Smooth muscle cell (in vitro differentiated cells): Measurements from ENCODE around the gene POLR1B. TPM values are rescaled to one million over a fixed set of nuclear protein-coding genes. Genes with fewer than 3 reads are reported as not detected.
"Not testable (repeated sequence)": the region's sequence is repeated elsewhere in the genome, so short reads cannot be mapped to it uniquely, and the experiment has no call there.

Source experiments
- DNase-seq: peaks from one replicate; lab custom pipeline; 2025; ENCODE audit not compliant: unreplicated experiment; lab: John Stamatoyannopoulos, UW
- H2AFZ ChIP-seq: fragments of 200-600 bp; sonication (generic); 2 replicates; pipeline ENCODE4 v1.6.0; 2016; ENCODE audit warnings: antibody characterized with exemption, low read depth, mild to moderate bottlenecking
- H3F3A ChIP-seq: fragments of 200-600 bp; sonication (generic); 2 replicates; pipeline ENCODE4 v1.6.0; 2017; ENCODE audit warnings: antibody characterized with exemption, low read depth
- H3K27ac ChIP-seq: fragments of 200-600 bp; sonication (generic); 2 replicates; pipeline ENCODE4 v1.5.1; 2016; ENCODE audit warnings: low read depth, mild to moderate bottlenecking
- H3K27me3 ChIP-seq: fragments of 200-600 bp; sonication (generic); 2 replicates; pipeline ENCODE4 v1.6.1; 2016; ENCODE audit warnings: low read depth, mild to moderate bottlenecking
- H3K36me3 ChIP-seq: fragments of 200-600 bp; sonication (generic); 2 replicates; pipeline ENCODE4 v1.5.1; 2016; ENCODE audit warnings: low read depth
- H3K4me1 ChIP-seq: fragments of 200-600 bp; sonication (generic); 2 replicates; pipeline ENCODE4 v1.5.1; 2016; ENCODE audit warnings: low read depth
- H3K4me2 ChIP-seq: fragments of 200-600 bp; sonication (generic); 2 replicates; pipeline ENCODE4 v1.6.0; 2016; ENCODE audit warnings: mild to moderate bottlenecking
- H3K4me3 ChIP-seq: fragments of 200-600 bp; sonication (generic); 2 replicates; pipeline ENCODE4 v1.5.1; 2016; ENCODE audit warnings: mild to moderate bottlenecking
- H3K79me2 ChIP-seq: fragments of 200-600 bp; sonication (generic); 2 replicates; pipeline ENCODE4 v1.6.0; 2016; ENCODE audit warnings: low read depth, mild to moderate bottlenecking
- H3K9ac ChIP-seq: fragments of 200-600 bp; sonication (generic); 2 replicates; pipeline ENCODE4 v1.6.0; 2016; ENCODE audit warnings: low read depth
- H3K9me3 ChIP-seq: fragments of 200-600 bp; sonication (generic); replicated peaks from 2 replicates; pipeline ENCODE4 v1.5.1; 2016; ENCODE audit warnings: low read depth
- H4K20me1 ChIP-seq: fragments of 200-600 bp; sonication (generic); 2 replicates; pipeline ENCODE4 v1.6.0; 2016; ENCODE audit warnings: low read depth
- CTCF ChIP-seq: fragments of 200-600 bp; sonication (generic); IDR thresholded peaks from 2 replicates; pipeline ENCODE4 v1.5.1; 2017; ENCODE audit warnings: borderline replicate concordance, mild to moderate bottlenecking, antibody characterized with exemption; ENCODE audit not compliant: insufficient read depth, poor library complexity, severe bottlenecking
- WGBS: methylation state at CpG from one replicate; pipeline ENCODE4 v1.1.7; 2016; ENCODE audit warnings: low lambda C conversion rate; 5-methylcytosine and 5-hydroxymethylcytosine counted together
- polyA plus RNA-seq: library from polyadenylated mRNA; unstranded; fragments of >200 nt; fragmentation: Nextera tagmentation; extraction: Ambion mirVana; gene quantifications from 2 replicates; pipeline ENCODE4 v1.2.1, GENCODE V29; 2016
- total RNA-seq: library from RNA; depleted of rRNA; stranded (reverse); fragments of >200 nt; gene quantifications from 2 replicates; pipeline ENCODE4 v1.2.3, GENCODE V29; 2014

The POLR1B gene
- total and polyA plus RNA-seq, 2 experiments from 2014 or later: 7.4 to 16.9 TPM

- no peaks in the 10 kb centered on the region for H3K9me3 ChIP-seq
Measured at GRCh38 chr2:112614201-112614840, 72.1 kb downstream of the POLR1B start.

GRCh38 chr2:112615051-112615450, 72.8 kb downstream of the POLR1B start:
- TF ChIP-seq CTCF: no peak
- no peaks in the 10 kb centered on the region for H3K79me2 ChIP-seq
- H3K4me1 ChIP-seq: peaks cover 9% of the 10 kb centered on the region
- H4K20me1 ChIP-seq: no peaks in the 10 kb centered on the region
- DNase-seq: no peak
- H2AFZ ChIP-seq: no peak overlapping the region
- H3K4me3 ChIP-seq: no peak overlapping the region
- H3K4me2 ChIP-seq: no peak overlapping the region
- no peaks in the 10 kb centered on the region for H3F3A ChIP-seq
- 97% methylated on average over 8 of the region's 8 CpGs for WGBS
- no peak overlapping the region for H3K9ac ChIP-seq
- no peaks in the 10 kb centered on the region for H3K27me3 ChIP-seq
- H3K36me3 ChIP-seq: no peaks in the 10 kb centered on the region
- no peaks in the 10 kb centered on the region for H3K9me3 ChIP-seq
- H3K27ac ChIP-seq: no peak overlapping the region

More at GRCh38 chr2:112614201-112614840, 72.1 kb downstream of the POLR1B start:
- TF ChIP-seq CTCF: no peak
- WGBS: 27% methylated on average over 13 of the region's 13 CpGs
- H2AFZ ChIP-seq: no peak overlapping the region
- no peak overlapping the region for H3K9ac ChIP-seq
- no peaks in the 10 kb centered on the region for H4K20me1 ChIP-seq
- peak overlapping the region; percentile 39 for H3K4me2 ChIP-seq
- H3K27me3 ChIP-seq: no peaks in the 10 kb centered on the region
- H3K36me3 ChIP-seq: no peaks in the 10 kb centered on the region
- no peaks in the 10 kb centered on the region for H3F3A ChIP-seq
- H3K27ac ChIP-seq: no peak overlapping the region
- no peaks in the 10 kb centered on the region for H3K79me2 ChIP-seq
- H3K4me1 ChIP-seq: peaks cover 9% of the 10 kb centered on the region
- H3K4me3 ChIP-seq: no peak overlapping the region
- DNase-seq: no peak

GRCh38 chr2:112615798-112616197, 73.5 kb downstream of the POLR1B start:
- WGBS: 89% methylated on average over 2 of the region's 2 CpGs
- H3K4me1 ChIP-seq, H3K4me2 ChIP-seq, H3K4me3 ChIP-seq, H2AFZ ChIP-seq, H3K36me3 ChIP-seq, DNase-seq, H4K20me1 ChIP-seq, H3K27ac ChIP-seq, H3K79me2 ChIP-seq, H3K9ac ChIP-seq, H3K9me3 ChIP-seq, H3K27me3 ChIP-seq, H3F3A ChIP-seq: not testable (repeated sequence)

- no peaks in the 10 kb centered on the region for H3K79me2 ChIP-seq
- no peak overlapping the region for H3K4me3 ChIP-seq
- 86% methylated on average over 4 of the region's 6 CpGs for WGBS
- no peak overlapping the region for H2AFZ ChIP-seq
- no peak for TF ChIP-seq CTCF
- no peak overlapping the region for H3K9ac ChIP-seq
- no peaks in the 10 kb centered on the region for H3K9me3 ChIP-seq
- H3K4me1 ChIP-seq: peaks cover 9% of the 10 kb centered on the region
- H3K36me3 ChIP-seq: no peaks in the 10 kb centered on the region
- H3K27ac ChIP-seq: no peak overlapping the region
- H3F3A ChIP-seq: peaks cover 7% of the 10 kb centered on the region
- DNase-seq: no peak
- H3K4me2 ChIP-seq: no peak overlapping the region
- H3K27me3 ChIP-seq: no peaks in the 10 kb centered on the region
- no peaks in the 10 kb centered on the region for H4K20me1 ChIP-seq
Measured at GRCh38 chr2:112618383-112618782, 76.1 kb downstream of the POLR1B start.
